Neural progenitor cell (in vitro differentiated cells): ENCODE measurements around the gene HRH2.

ENCODE experiments used
- EZH2 ChIP-seq: fragments of 200-600 bp; sonication (generic); IDR thresholded peaks from 2 replicates; pipeline ENCODE4 v1.6.1; 2017; ENCODE audit warnings: antibody characterized with exemption, mild to moderate bottlenecking, moderate library complexity
- EZH2phosphoT487 ChIP-seq: fragments of 200-600 bp; sonication (generic); IDR thresholded peaks from 2 replicates; pipeline ENCODE4 v1.6.1; 2017; ENCODE audit warnings: antibody characterized with exemption

DNA sequence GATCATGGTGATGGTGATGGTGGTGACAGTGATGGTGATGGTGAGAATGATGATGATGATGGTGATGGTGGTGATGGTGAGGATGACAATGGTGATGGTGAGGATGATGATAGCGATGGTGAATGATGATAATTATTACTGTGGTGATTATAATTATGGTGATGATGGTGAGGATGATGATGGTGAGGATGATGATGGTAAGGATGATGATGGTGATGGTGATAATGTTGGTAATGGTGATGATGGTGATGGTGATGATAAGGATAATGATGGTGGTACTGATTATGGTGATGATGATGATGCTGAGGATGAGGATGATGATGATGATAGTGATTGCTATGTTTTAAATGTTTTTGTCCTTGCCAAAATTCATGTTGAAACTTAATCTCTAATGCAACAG is 37.3 kb upstream of the HRH2 start:
- TF ChIP-seq EZH2 (no peak), EZH2phosphoT487 (no peak)
